Raji (cell line): ENCODE data around the gene AUTS2.

ENCODE experiments used
- POLR2A ChIP-seq: IDR thresholded peaks from 2 replicates; pipeline ENCODE4 v1.6.1; 2011; ENCODE audit warnings: low read depth, low read length, control low read depth; ENCODE audit not compliant: insufficient read depth

Gene AUTS2

DNA sequence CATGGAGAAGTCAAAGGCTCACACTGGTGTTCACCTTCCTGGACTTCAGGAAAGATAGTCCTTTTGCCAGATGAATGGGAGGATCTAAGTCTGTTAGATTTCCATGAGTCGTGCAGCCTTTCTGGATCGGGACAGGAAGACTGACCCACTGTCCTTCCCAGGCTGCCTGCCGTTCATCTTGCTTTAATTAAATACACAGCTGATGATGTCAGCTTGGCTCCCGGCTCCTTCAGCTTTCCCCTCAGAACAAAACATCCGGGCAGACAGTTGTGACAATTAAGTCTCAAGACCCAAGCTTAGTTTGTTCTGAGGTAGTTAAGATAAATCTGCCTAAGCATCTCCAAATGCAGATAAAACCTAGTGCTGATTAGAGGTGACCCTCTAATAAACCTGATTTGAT is 58.6 kb downstream of the AUTS2 start:
- TF ChIP-seq POLR2A: no peak

DNA sequence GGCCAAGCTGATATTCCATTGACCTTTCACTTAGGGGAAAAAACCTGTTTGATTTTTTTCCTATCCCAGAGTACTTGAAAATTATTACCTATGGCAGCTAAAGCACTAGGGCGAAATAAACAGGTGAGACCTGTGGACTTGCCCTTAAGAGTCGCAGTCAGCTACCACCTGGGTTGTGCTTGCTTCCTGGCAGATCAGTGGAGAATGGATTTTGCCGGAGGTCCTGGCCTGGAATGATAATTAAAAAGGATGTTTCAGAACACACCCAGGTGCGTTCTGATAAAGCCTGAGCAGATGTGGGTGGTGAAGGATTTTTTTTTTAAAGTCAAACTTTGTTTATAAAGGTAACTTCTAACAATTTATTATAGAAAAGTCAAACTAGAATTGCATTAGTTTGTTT is 59.1 kb downstream of the AUTS2 start:
- TF ChIP-seq POLR2A: no peak

DNA sequence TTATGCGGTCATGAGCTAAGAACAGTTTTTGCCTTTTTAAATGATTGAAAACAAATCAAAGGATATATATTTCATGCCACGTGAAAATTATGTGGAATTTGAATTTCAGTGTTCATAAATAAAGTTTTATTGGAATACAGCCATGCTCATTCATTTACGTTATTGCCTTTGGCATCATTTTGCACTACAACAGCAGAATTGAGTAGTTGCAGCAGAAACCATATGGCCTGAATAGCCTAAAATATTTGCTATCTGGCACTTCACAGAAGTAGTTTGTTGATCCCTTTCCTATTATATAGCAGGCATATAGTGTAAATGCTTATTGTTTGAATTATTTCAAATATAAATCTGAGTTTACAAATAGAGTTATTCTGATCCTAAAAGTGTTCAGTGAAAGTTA is 59.7 kb downstream of the AUTS2 start:
- TF ChIP-seq POLR2A: no peak

DNA sequence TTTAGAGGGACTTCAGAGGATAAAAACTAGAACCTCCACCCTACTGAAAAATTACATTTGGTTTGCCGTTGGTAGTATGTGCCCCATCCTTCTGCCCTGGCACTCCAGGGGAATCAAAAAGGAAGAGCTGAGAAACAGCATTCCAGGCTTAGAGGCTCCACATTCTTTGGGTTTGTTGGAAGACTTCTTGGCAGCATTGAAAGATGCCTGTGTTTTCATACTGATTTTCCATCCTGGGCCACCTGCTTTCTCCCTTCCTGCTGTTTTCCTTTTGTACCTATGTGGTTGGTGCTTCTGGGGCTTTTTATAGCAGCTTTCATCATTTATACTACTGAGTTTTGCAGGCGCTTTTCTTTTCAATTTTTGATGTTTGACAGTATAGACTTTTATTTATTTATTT is 61.7 kb downstream of the AUTS2 start:
- TF ChIP-seq POLR2A: no peak

- TF ChIP-seq POLR2A: no peak
Measured at GRCh38 chr7:69661342-69661741, 63.1 kb downstream of the AUTS2 start.

DNA sequence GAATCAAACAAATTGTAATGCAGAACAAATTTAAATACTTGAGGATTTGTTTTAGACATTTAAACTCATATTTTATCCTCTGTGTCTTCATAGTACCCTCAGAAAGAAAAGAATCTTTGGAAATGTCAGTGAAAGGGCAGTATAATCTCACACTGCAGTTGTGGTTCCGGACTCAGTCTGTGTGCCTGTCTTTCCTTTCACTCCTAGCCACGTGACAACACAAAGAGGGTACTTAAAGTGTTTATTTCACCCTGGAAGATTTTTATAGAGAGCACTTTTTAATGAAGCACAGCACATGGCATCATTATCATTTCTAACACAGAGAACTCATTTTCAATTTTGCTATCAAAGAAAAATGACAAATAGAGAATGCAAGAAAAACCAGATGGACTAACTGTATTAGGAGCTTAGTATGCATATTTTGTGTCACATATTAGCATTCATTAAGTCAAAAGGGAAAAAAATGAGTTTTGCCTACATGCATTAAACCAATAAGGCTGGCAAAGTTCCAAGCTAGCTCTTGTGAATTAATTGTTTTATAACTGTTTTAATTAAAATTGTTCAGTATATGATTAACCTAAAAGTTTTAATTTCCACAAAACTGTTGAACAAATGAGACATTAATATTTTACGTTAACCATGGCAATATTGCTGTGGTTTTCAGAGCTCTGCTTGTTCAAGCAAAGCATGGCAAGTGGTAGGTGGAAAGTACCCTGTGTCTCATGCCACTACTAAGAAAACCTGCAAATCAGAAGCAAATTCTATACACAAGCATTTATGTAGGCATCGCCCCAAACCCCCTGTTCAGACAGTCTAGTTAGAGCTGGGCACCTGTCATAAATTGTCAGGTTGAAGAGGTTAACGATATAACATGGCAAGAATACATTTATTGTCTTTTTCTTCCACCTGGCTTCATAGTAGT is 65.9 kb downstream of the AUTS2 start:
- TF ChIP-seq POLR2A: peak; percentile 23; the same call in 1 of the 2 replicates

- TF ChIP-seq POLR2A: no peak
Measured at GRCh38 chr7:69665369-69665768, 67.1 kb downstream of the AUTS2 start.

DNA sequence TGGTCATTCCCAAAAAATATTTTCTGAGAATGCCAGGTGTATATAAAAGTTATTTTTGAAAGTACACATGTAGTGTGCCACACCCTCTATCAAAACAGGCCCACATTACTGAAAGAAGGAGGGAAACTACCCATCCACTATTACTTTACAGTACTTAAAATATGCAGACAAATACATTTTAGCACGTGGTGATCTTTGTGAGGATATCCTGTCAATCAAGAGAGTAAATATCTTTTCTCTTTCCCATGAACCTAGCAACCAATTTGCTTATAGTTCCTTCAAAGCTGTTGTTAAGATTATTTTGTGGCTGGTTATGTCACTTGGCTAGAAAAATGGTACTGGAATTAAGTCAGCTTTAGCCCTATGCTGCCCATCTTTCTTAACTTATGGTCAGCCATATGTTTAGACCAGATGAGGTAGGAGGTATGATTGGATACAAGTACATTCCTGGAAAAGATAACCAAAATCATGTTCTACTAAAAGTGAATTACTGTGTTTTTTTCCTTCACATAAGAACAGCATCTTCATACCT is 70.1 kb downstream of the AUTS2 start:
- no peak for TF ChIP-seq POLR2A

GRCh38 chr7:69670701-69671100 is 72.4 kb downstream of the AUTS2 start:
- TF ChIP-seq POLR2A: no peak

- TF ChIP-seq POLR2A: no peak
Measured at GRCh38 chr7:69673074-69673473, 74.8 kb downstream of the AUTS2 start.

DNA sequence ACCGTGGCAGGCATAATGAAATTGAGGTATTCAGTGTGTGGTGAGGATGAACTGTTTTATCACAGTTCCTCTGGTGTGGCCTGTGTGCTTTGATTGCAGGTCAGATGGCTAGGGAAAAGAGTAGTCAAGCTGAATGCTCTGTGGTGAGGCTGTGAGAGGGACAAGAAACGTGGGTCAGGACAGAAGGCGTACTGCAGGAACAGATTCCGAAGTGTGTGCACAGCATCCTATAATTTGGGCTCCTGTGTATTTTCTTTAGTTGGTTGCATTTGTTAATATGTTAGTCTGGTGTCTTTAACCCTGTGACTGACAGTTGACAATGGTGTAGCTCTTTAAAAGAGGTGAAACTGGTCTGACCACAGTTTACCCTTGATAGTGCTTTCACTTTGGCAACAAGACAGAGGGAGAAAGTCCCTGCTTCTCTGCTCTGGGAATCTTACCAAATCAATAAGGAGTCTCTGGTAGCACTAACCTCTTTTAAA is 76.5 kb downstream of the AUTS2 start:
- TF ChIP-seq POLR2A: no peak

DNA sequence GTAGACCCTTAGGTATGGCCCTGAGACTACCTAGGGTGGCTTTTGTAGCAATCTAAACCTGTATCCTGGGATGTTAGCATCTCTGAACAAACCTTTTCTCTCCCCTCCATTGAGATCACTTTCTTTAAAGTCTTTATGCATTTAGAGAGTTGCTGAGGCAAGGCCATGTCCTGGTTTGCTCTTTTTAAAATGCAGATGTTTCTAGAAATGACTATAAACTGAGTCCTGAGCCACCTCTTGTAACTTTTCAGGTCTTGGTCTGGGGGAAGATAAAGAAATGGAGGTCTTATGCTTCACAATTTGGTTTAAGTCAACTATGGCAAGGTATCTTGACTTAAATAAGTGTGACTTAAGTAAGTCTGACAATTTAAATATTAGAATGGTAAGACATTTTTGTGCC is 78.0 kb downstream of the AUTS2 start:
- no peak for TF ChIP-seq POLR2A

GRCh38 chr7:69677054-69677852 is 79.0 kb downstream of the AUTS2 start:
- no peak for TF ChIP-seq POLR2A

DNA sequence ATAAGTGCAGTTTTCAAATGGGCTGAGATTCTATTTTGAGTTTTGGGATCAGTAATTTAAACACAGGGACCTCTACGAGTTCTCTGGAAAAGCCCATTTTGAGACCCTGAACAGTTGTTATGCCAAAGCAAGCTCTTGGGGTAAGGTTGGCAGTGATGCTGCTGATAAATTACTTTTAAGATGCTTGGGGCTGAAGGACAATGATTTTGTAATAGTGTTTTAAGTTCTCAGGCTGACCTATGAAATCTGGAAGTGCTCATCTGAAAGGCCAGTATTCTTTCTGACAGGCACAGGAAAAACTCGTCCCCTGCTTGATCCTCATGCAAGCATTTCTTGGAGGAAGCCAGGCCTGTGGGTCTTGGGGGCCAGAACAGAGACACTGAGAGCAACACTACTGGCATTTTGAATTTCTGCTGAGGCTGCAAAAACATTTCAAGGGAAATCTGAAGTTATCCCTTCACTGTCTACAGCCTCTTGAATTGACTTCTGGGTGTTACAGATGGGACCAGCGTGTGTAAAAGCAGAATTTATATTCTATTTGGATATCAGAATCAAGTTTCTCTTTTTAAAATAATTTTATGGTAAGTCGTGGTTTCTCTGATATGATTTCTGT is 79.7 kb downstream of the AUTS2 start:
- no peak for TF ChIP-seq POLR2A

GRCh38 chr7:69678494-69679187 is 80.4 kb downstream of the AUTS2 start:
- TF ChIP-seq POLR2A: no peak
